HEK293T (cell line): ENCODE data around the gene CWF19L2.

Source experiments
- ARNT ChIP-seq: fragments of 450-650 bp; IDR thresholded peaks from 2 replicates; pipeline ENCODE4 v1.6.1; 2017; ENCODE audit warnings: mild to moderate bottlenecking
- BHLHE40 ChIP-seq: fragments of 450-650 bp; IDR thresholded peaks from 2 replicates; pipeline ENCODE4 v1.6.1; 2016; ENCODE audit warnings: mild to moderate bottlenecking, moderate library complexity, borderline replicate concordance
- ELF4 ChIP-seq: fragments of 450-650 bp; IDR thresholded peaks from 2 replicates; pipeline ENCODE4 v1.6.1; 2017; ENCODE audit warnings: antibody characterized with exemption
- FOXM1 ChIP-seq: fragments of 450-650 bp; IDR thresholded peaks from 2 replicates; pipeline ENCODE4 v1.6.1; 2017; ENCODE audit warnings: mild to moderate bottlenecking, borderline replicate concordance
- NFRKB ChIP-seq: fragments of 450-650 bp; IDR thresholded peaks from 2 replicates; pipeline ENCODE4 v1.6.1; 2016; ENCODE audit warnings: mild to moderate bottlenecking, moderate library complexity
- SP1 ChIP-seq: fragments of 450-650 bp; IDR thresholded peaks from 2 replicates; pipeline ENCODE4 v1.6.1; 2017
- SUZ12 ChIP-seq: fragments of 450-650 bp; IDR thresholded peaks from 2 replicates; pipeline ENCODE4 v1.6.1; 2016; ENCODE audit warnings: mild to moderate bottlenecking
- TARDBP ChIP-seq: fragments of 450-650 bp; IDR thresholded peaks from 2 replicates; pipeline ENCODE4 v1.6.1; 2016

- TF ChIP-seq ARNT (no peak), BHLHE40 (no peak), TARDBP (no peak), SUZ12 (no peak), FOXM1 (no peak), SP1 (no peak), NFRKB (no peak), ELF4 (no peak)
Measured at GRCh38 chr11:107413352-107413751, 44.3 kb downstream of the CWF19L2 start.
